Measurements from ENCODE around the gene RHBG.

- TF ChIP-seq CTCF (IDR thresholded peaks at IDR 0.05) (no peak), ZFX (IDR thresholded peaks at IDR 0.05; ENCODE audit: borderline replicate concordance) (no peak)
These were observed 60.5 kb downstream of the RHBG start for GRCh38 chr1:156429313-156430060.

All from 22Rv1 (cell line).